HPDE6-E6E7 (cell line): ENCODE data around the gene CD79B.

Experiments
- DNase-seq: peaks from one replicate; pipeline ENCODE4 v3.0.0; 2011; ENCODE audit warnings: missing footprints; ENCODE audit errors: extremely low spot score

CD79B gene

GRCh38 chr17:63954402-63955063, 22.4 kb upstream of the CD79B start:
- DNase-seq: no peak

- DNase-seq: peak; percentile 54
These were observed 19.1 kb upstream of the CD79B start for GRCh38 chr17:63950940-63951907.

GRCh38 chr17:63949576-63950250, 17.6 kb upstream of the CD79B start:
- DNase-seq: no peak

- no peak for DNase-seq
These were observed 16.4 kb upstream of the CD79B start for GRCh38 chr17:63948521-63948920.

DNA sequence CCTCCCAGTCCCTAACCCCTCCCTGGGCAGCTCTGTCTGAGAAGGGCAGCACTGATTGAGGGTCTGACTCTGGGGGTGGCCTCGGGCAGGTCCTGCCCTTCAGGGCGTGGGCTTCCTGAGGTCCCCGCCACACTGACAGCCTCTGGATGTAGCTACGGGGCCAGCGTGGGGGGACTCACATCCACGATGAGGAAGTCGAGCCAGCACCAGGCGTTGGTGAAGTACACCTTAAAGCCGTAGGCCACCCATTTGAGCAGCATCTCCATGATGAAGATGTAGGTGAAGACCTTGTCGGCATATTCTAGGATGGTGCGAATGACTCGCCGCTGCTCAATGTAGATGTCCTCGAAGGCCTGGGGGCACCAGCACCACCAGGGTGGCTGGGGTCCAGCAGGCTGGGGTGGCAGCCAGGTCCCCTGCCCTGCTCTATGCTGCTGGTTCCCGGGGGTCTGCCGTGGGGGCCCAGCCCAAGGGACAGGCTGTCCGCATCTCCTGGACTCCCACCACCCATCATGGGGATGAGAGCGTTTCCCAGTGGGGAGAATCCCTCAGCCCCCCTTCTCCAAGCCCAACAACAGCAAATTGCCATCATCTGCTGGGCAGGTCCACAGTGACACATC, 15.7 kb upstream of the CD79B start:
- DNase-seq: no peak

DNA sequence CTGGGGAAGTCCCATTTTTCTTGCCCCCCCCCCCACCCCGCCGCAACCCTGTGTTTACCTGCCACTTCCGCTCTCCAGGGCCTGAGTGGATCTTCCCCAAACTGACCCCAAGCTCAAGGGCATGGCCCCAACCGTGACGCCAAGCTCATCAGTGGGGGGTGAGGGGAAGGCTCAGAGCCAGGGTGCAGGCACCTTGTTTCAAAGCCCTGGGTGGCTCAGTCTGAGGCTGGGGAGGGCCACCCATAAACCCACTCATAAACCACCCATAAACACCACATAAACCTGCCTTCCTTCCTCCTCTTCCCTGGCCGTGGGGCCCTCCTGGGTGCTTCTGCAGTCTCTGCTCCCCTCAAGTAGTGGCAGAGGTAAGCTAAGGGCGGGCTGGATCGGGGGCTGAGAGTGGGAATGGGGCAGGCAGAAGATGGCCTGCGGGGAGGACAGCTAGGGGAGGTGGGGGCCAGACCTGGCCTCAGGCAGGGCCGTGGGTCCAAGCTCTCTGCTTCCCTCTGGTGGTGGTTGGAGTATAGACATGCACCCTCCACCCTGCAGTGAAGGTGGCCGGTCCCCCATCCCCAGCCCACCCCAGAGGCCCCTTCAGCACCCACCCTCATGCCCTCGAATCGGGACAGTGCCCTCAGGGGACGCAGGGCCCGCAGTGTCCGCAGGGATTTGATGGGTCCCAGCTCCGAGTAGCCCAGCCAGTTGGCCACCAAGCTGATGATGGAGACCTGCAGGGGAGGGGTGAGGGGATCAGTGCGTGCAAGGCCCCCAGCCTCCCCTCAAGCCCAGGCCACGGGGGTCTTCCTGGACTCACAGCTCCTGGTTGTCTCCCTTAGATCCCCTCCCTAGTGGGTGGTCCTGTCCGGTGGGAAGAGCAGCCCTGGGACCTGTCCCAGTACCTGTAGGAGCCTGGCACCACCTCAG, 14.6 kb upstream of the CD79B start:
- peak; percentile 49 for DNase-seq

- no peak for DNase-seq
These were observed 13.8 kb upstream of the CD79B start for GRCh38 chr17:63945784-63946439.

DNA sequence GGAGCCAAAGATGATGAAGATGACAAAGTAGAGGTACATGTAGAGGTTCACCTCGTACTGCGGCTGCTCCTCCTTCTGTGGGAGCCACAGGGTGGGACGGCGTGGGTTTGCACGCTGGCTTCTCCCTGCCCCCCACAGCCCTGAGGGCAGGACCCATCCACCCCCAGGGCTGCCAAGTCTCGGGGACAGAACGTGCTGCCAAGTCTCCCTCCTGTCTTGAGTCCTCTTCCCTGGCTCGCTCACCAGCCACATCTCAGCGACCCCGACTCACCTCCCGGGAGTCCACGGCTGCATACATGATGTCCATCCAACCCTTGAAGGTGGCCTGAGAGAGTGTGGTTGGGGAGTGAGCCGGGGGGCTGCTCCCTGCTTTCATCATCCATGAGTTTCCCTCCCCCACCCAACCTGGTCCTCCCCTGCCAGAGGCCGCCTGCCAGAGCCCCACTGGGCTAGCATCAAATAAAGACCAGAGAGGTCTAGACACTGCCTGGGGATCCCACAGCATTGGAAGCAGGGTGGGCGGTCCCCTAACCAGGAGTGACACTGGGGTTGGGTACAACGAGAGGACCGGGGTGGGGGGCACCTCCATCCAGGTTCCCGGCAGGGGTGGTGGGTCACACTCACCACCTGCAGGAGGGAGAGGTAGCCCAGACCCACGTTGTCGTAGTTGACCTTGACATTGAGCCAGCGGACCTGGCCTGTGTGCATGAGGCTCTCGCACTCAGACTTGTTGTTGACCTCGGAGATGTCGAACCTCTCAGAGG, 12.8 kb upstream of the CD79B start:
- DNase-seq: no peak

DNA sequence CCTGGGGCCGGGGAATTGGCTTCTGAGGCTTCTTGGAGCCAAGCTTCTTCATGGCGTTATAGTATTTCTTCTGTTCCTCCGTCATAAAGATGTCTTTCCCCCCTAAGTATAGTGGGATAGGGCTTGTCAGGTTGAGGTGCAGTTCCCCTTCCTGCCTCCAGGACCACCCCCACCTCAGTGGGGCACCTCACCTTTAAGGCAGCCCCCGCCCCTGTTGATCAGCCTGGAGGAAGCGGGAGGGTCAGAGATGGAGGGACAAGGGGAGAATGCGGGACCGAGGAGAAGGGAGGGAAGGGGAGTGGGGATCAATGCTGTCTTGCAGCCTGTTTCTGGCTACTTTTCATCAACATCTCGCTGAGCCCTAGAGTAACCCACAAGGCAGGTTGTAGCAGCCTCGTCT, 11.6 kb upstream of the CD79B start:
- no peak for DNase-seq

DNA sequence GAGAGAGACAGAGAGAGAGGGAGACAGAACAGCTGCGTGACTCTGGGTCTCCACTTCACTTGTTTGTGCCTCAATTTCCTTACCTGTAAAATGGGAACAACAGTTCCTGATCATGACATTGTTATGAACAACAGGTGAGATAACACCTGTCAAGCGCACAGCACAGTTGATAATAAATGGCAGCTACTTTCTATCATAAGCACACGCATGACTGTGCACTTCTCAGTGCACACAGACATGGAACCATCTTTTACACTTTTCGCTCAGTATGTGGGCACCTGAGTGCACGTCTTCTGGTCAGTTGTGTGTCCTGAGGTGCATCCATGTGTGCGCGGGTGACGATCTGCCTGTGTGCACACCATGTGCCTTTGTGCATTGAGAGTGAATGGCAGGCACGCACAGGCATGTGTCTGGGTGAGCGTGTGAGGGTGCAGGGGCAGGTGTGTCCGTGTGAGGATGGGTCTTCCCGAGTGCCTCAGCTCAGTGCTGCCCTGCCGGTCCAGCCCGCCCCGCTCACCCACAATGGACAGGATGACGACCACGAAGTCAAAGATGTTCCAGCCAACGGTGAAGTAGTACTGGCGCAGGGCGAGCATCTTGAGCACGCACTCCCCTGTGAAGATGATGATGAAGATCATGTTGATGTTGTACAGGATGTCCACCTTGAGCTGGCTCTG, 10.3 kb upstream of the CD79B start:
- no peak for DNase-seq

- DNase-seq: no peak
These were observed 9.6 kb upstream of the CD79B start for GRCh38 chr17:63941751-63942150.

DNA sequence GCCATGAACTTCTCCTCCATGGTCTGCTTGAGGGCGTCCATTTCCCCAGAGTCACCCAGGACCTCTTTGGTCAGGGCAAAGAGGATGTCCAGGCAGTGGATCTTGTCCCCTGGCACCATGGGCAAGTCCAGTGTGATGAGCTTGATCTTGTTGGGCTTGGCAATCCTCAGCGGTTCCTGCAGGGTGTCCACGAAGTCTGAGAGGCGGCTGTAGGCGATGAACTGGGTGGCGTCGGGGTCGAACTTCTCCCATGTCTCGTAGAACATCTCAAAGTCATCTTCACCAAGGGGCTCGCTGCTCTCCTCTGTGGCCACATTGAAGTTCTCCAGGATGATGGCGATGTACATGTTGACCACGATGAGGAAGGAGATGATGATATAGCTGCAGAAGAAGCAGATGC, 9.0 kb upstream of the CD79B start:
- DNase-seq: no peak

GRCh38 chr17:63940584-63940983, 8.5 kb upstream of the CD79B start:
- no peak for DNase-seq

- DNase-seq: no peak
These were observed 7.8 kb upstream of the CD79B start for GRCh38 chr17:63939884-63940283.

GRCh38 chr17:63939401-63939800, 7.3 kb upstream of the CD79B start:
- DNase-seq: no peak

DNA sequence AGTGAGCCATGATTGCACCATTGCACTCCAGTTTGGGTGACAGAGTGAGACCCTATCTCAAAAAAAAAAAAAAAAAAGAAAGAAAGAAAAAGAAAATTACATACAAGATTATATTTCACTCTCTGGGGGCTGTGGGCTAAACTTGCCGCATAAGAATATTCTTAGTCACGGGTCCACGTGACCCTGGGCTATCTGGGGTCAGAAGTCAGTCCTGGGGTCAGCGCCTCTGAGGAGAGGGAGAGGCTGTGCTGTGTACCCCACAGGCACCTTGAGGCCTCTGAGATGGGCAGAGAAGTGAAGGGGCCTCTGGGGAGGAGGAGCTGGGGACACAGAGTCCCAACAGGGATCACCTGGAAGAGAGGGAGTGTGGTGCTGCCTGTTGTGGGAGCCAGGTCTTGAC, 5.8 kb upstream of the CD79B start:
- no peak for DNase-seq

DNA sequence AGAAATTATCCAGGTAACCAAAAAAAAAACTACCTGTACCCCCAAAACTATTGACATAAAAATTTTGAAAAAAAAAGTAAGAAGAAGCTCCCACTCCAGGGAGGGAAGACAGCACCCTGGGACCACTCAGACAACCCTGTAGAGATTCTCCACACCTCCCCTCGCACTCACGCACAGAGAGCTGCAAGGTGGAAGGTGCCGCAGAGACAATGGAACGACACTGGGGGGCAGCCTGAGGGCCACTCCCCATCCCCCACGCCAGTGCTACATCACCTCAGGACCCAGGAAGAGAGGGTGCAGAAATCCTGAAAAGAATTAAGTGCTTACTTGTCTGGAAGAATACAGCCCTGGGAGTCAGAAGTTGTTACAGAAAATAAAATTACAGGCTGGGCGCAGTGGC, 5.2 kb upstream of the CD79B start:
- DNase-seq: no peak

GRCh38 chr17:63934183-63935112, 2.3 kb upstream of the CD79B start:
- no peak for DNase-seq
